Measurements from ENCODE around the gene TBC1D2B.

DNA sequence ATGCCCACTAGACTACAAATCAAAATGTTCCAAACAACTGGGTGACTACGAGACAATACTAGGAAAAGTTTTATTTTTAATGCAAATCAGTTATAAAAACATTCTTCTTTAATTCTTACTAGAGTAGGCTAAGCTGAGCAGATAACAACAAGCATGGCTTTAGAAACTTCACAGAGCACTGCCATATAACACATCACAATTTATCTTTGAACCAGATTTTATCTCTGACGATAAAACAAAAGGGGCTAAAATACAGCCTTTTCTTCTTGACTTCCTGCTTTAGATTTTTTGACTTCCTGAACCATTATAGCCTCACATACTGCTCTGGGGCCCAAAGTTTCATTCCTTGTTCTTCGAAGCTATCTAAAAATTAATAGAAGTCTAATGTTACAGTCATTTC, 25.9 kb downstream of the TBC1D2B start:
- TF ChIP-seq CEBPB (IDR thresholded peaks at IDR 0.05; ENCODE audit: low read depth, low read length): no peak
- no peak for TF ChIP-seq RCOR1 (IDR thresholded peaks at IDR 0.05; ENCODE audit: insufficient replicate concordance, low read length)
- no peak for TF ChIP-seq POLR2A (IDR thresholded peaks at IDR 0.05; ENCODE audit: low read depth, low read length)
- no peak for TF ChIP-seq RAD21 (IDR thresholded peaks at IDR 0.05; ENCODE audit: low read length)
- no peak for TF ChIP-seq CTCF (conservative IDR thresholded peaks at IDR 0.05; ENCODE audit: low read depth, low read length)
- TF ChIP-seq MAFK (IDR thresholded peaks at IDR 0.05; ENCODE audit: low read depth, low read length): no peak
- no peak for TF ChIP-seq BHLHE40 (IDR thresholded peaks at IDR 0.05; ENCODE audit: low read depth, low read length)

All from IMR-90 (cell line).